Measurements from ENCODE around the gene TPSD1. TPM values are rescaled to one million over a fixed set of nuclear protein-coding genes. Genes with fewer than 3 reads are reported as not detected.

The TPSD1 gene
- total and polyA plus RNA-seq, 2 experiments from 2014 or later, result not detected

GRCh38 chr16:1208239-1208830 lies 47.5 kb upstream of the TPSD1 start:
- Histone ChIP-seq H3K9me2 (replicated peaks; ENCODE audit: insufficient read depth) (no peaks in the 10 kb centered on the region), H3K79me2 (no peaks in the 10 kb centered on the region), H3K27me3 (no peaks in the 10 kb centered on the region), H3K27ac (no peak overlapping the region), H3K4me2 (no peak overlapping the region), H4K20me1 (ENCODE audit: insufficient read depth, poor library complexity, severe bottlenecking) (no peaks in the 10 kb centered on the region), H3K4me3 (no peak overlapping the region), H2AFZ (no peak overlapping the region), H3K4me1 (ENCODE audit: insufficient read depth) (no peaks in the 10 kb centered on the region), H3K9me3 (ENCODE audit: low read depth) (no peaks in the 10 kb centered on the region), H3K36me3 (replicated peaks; ENCODE audit: insufficient read depth, low read depth) (no peaks in the 10 kb centered on the region)
- no peak for TF ChIP-seq CTCF (IDR thresholded peaks at IDR 0.05; ENCODE audit: poor library complexity)
- TF ChIP-seq EZH2 (IDR thresholded peaks at IDR 0.05; ENCODE audit: borderline replicate concordance), result no peak
- no peak for TF ChIP-seq EZH2phosphoT487 (IDR thresholded peaks at IDR 0.05; ENCODE audit: low read depth, severe bottlenecking, unreplicated experiment)
- 93% methylated on average over 21 of the region's 22 CpGs for WGBS (ENCODE audit: low lambda C conversion rate, missing lambda C conversion rate)
- no peak for DNase-seq (ENCODE audit: low spot score)

DNA sequence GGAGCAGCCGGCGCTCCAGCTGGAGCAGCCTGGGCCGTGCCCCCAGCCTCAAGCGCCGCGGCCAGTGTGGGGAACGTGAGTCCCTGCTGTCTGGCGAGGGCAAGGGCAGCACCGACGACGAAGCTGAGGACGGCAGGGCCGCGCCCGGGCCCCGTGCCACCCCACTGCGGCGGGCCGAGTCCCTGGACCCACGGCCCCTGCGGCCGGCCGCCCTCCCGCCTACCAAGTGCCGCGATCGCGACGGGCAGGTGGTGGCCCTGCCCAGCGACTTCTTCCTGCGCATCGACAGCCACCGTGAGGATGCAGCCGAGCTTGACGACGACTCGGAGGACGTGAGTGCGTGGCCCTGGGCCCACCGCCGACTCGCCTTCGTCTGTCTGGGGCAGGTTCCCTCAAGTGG lies 46.8 kb upstream of the TPSD1 start:
- Histone ChIP-seq H3K79me2 (no peaks in the 10 kb centered on the region), H3K4me1 (ENCODE audit: insufficient read depth) (no peaks in the 10 kb centered on the region), H3K4me2 (no peak overlapping the region), H2AFZ (no peak overlapping the region), H3K27ac (no peak overlapping the region), H3K9me3 (ENCODE audit: low read depth) (no peaks in the 10 kb centered on the region), H3K36me3 (replicated peaks; ENCODE audit: insufficient read depth, low read depth) (no peaks in the 10 kb centered on the region), H4K20me1 (ENCODE audit: insufficient read depth, poor library complexity, severe bottlenecking) (no peaks in the 10 kb centered on the region), H3K4me3 (no peak overlapping the region), H3K27me3 (no peaks in the 10 kb centered on the region), H3K9me2 (replicated peaks; ENCODE audit: insufficient read depth) (no peaks in the 10 kb centered on the region)
- WGBS (ENCODE audit: low lambda C conversion rate, missing lambda C conversion rate), result over 99% methylated on average over 21 of the region's 43 CpGs
- no peak for TF ChIP-seq EZH2phosphoT487 (IDR thresholded peaks at IDR 0.05; ENCODE audit: low read depth, severe bottlenecking, unreplicated experiment)
- TF ChIP-seq EZH2 (IDR thresholded peaks at IDR 0.05; ENCODE audit: borderline replicate concordance), result no peak
- TF ChIP-seq CTCF (IDR thresholded peaks at IDR 0.05; ENCODE audit: poor library complexity), result no peak
- no peak for DNase-seq (ENCODE audit: low spot score)

DNA sequence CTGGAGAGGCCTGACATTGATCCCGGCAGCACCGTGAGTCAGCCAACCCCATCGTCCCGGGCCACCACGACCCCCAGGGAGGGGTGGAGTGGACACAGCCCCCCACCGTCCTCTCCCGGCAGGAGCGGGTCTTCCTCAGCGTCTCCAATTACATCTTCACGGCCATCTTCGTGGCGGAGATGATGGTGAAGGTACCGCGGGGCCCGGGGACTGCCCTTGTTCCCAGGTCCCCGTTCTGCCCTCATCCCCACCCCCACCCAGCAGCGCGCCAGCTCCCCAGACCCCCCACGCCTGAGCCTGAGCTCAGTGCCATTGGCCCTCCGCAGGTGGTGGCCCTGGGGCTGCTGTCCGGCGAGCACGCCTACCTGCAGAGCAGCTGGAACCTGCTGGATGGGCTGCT lies 45.4 kb upstream of the TPSD1 start:
- Histone ChIP-seq H3K79me2 (no peaks in the 10 kb centered on the region), H3K36me3 (replicated peaks; ENCODE audit: insufficient read depth, low read depth) (no peaks in the 10 kb centered on the region), H3K9me2 (replicated peaks; ENCODE audit: insufficient read depth) (no peaks in the 10 kb centered on the region), H3K27me3 (no peaks in the 10 kb centered on the region), H3K4me3 (no peak overlapping the region), H3K27ac (no peak overlapping the region), H3K4me2 (no peak overlapping the region), H3K9me3 (ENCODE audit: low read depth) (no peaks in the 10 kb centered on the region), H4K20me1 (ENCODE audit: insufficient read depth, poor library complexity, severe bottlenecking) (no peaks in the 10 kb centered on the region), H2AFZ (no peak overlapping the region), H3K4me1 (ENCODE audit: insufficient read depth) (no peaks in the 10 kb centered on the region)
- no peak for TF ChIP-seq CTCF (IDR thresholded peaks at IDR 0.05; ENCODE audit: poor library complexity)
- TF ChIP-seq EZH2phosphoT487 (IDR thresholded peaks at IDR 0.05; ENCODE audit: low read depth, severe bottlenecking, unreplicated experiment), result no peak
- TF ChIP-seq EZH2 (IDR thresholded peaks at IDR 0.05; ENCODE audit: borderline replicate concordance), result no peak
- 94% methylated on average over 15 of the region's 23 CpGs for WGBS (ENCODE audit: low lambda C conversion rate, missing lambda C conversion rate)
- no peak for DNase-seq (ENCODE audit: low spot score)
